Stimulated activated CD4-positive, alpha-beta T cell treated with anti-CD3 and anti-CD28 coated beads, Interleukin-15, amount 100 ng/mL, for 48 hours (primary cell): ENCODE data around the gene HORMAD2.
"Not testable (repeated sequence)": the region's sequence is repeated elsewhere in the genome, so short reads cannot be mapped to it uniquely, and the experiment has no call there.

Experiments used
- DNase-seq, 2 donors: peaks; one replicate each; pipeline ENCODE4 v3.0.0-alpha.2; 2020; ENCODE audit warnings: low read depth in 2 of 2

HORMAD2 gene

DNA sequence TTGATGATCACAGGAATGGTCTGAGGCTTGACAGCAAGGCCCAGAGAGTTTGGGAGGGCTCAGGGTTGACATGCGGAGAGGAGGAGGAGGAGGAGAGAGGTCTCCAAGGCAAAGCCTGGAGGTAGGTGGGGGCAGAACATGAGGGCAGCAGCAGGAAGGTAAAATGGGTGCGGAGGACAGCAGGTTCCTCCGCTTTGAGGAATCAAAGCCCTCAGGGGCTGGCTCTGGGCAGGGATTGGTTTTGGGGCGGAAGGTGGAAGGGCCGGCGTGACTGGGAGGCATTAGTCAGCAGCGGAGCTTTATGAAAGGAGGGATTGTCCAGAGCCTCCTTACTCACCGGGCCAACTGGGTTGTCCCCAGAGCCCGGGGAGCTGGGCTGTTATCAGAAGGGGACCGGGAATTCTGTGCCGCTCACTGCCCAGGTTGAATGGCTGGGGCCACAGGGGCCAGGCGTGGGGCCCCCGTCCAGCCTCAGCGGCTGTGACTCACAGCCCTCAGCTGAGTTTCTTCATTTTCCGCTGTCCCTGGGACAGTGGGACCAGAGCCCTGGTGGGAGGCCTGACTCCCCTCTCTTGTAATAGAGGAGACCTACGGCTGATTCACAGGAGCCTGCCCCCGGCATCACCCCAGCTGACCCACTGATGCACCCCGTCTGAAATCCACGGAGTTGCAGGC, 130.1 kb downstream of the HORMAD2 start:
- DNase-seq, result no peak

GRCh38 chr22:30211124-30211820, 131.0 kb downstream of the HORMAD2 start:
- DNase-seq, result no peak

DNA sequence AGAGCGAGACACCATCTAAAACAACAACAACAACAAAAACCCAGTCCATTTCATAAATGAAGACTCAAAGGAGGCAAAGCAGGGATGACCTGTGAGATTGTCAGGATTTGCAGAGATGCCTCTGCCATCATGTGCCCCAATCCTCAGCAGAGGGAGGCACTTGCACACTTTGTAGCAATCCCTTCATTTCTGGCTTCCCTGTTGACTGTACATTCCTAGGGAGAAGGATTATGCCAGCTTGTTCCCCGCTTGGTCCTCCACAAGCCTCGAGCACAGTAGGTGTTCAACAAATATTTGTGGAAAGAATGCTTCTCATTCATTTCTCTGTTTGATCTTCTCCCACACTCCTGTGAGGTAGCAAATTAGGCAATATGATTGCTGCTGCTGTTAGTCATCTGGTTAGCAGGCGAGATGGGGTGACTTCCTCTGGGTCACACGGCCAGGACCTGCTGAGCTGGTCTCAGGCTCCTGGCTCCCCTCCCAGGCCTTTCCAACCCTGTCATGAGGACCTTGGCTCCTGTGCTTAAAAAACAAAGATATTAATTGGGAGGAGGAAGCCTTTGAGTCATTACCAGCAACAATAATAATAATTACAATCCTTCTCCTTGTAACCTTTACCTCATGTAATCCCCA, 132.2 kb downstream of the HORMAD2 start:
- no peak for DNase-seq

- no peak for DNase-seq
Measured at GRCh38 chr22:30212996-30213441, 132.8 kb downstream of the HORMAD2 start.

GRCh38 chr22:30214703-30215407, 134.6 kb downstream of the HORMAD2 start:
- no peak for DNase-seq

DNA sequence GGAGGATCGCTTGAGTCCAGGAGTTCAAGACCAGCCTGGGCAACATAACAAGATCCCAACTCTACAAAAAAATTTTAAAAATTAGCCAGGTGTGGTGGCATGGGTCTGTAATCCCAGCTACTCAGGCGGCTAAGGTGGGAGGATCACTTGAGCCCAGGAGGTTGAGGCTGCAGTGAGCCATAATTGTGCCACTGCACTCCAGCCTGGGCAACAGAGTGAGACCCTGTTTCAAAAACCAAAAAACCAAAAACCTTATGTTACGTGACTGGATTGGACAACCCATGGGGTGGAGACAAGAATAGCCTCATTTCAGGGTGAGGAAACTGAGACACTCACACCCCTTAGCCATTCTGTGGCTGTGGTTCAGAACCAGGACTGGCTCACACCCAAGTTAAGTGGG, 136.0 kb downstream of the HORMAD2 start:
- not testable (repeated sequence) for DNase-seq

DNA sequence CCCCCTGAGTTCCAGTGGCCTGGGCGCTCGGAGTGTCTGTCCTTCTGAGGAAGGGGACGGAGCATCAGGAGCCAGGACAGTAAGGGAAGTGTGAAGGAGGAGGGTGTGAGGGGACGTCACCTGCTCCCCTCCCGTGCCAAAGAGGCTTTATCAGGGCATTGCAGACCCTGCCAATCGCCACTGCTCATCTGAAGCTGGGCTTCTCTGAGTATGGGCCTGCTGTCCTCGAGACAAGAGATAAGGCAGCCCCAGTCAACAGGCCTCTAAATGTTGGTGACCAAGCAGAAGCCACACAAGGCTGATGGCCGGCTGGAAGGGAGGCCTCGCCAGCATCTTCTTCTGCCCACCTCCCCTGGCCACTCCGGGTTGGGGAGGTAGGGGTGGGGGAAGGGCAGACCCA, 136.4 kb downstream of the HORMAD2 start:
- no peak for DNase-seq

GRCh38 chr22:30217698-30218560, 137.7 kb downstream of the HORMAD2 start:
- DNase-seq, result no peak

- DNase-seq, result no peak
Measured at GRCh38 chr22:30219049-30219654, 138.9 kb downstream of the HORMAD2 start.

DNA sequence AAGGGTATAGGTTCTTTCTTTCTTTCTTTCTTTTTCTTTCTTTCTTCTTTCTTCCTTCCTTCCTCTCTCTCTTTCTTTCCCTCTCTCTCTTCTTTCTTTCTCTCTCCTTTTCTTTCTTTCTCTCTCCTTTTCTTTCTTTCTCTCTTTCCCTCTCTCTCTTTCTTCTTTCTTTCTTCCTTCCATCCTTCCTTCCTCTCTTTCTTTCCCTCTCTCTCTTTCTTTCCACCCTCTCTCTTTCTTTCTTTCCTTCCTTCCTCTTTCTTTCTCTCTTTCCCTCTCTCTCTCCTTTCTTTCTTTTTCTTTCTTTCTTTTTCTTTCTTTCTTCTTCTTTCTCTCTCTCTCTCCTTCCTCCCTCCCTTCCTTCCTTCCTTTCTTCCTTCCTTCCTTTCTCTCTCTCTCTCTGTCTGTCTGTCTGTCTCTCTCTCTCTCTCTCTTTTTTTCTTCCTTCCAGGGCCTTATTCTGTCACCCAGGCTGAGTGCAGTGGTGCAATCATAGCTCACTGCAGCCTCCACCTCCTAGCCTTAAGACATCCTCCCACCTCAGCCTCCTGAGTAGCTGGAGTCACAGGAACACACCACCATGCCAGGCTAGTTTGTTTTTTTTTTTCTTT, 139.5 kb downstream of the HORMAD2 start:
- no peak for DNase-seq

DNA sequence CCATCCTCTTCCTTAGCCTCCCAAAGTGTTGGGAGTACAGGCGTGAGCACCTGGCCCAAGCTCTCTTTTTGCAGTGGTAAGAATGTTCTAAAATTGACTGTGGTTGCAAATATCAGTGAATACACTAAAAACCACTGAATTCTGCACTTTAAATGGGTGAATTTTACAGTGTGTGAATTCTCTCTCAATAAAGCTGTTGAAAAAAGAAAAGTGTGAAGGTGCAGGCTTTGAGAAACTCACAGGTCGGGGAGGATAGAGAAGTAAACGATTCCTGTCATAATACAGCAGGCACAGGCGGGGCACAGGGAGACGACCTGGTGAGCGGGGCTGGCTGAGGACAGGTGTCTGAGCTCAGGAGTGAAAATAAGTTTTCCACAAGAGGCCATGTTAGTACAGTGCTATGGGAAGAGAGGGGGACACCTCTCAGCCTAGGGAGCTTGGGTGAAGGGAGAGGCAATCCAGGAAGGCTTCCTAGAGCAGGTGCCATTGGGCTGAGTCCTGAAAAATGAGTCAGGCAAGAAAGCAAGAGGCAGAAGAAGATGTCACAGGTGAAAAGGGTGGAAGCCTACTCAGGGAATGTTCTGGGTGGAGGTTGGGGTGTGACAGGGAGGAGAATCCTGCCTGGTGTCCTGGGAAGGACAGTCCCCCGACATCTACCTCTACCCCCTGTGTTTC, 140.2 kb downstream of the HORMAD2 start:
- no peak for DNase-seq

- peak in 1 of 2 donors; percentile 23 for DNase-seq
Measured at GRCh38 chr22:30221121-30221992, 141.1 kb downstream of the HORMAD2 start.

GRCh38 chr22:30222321-30222720, 142.1 kb downstream of the HORMAD2 start:
- no peak for DNase-seq

DNA sequence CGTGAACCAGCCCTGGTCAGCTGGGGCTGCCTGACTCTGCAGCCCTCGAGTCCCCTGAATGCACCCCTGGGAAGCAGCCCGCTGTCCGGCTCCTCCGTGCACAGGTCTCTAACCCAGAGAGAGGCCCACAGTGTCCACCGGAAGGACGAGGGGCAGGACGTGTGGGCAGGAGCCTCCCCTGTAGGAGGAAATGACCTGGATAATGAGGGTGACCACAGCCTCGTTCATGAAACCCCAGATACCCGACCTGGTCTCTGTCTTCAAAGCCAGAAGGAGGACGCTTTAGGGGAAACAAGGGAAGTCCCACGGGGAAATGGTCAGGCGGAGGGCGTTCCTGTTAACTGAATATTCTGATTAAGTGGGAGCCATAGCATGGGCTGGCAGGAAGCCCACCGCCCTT, 143.0 kb downstream of the HORMAD2 start:
- DNase-seq, result no peak

GRCh38 chr22:30224161-30224857, 144.0 kb downstream of the HORMAD2 start:
- DNase-seq, result no peak

- no peak for DNase-seq
Measured at GRCh38 chr22:30225220-30225927, 145.1 kb downstream of the HORMAD2 start.

DNA sequence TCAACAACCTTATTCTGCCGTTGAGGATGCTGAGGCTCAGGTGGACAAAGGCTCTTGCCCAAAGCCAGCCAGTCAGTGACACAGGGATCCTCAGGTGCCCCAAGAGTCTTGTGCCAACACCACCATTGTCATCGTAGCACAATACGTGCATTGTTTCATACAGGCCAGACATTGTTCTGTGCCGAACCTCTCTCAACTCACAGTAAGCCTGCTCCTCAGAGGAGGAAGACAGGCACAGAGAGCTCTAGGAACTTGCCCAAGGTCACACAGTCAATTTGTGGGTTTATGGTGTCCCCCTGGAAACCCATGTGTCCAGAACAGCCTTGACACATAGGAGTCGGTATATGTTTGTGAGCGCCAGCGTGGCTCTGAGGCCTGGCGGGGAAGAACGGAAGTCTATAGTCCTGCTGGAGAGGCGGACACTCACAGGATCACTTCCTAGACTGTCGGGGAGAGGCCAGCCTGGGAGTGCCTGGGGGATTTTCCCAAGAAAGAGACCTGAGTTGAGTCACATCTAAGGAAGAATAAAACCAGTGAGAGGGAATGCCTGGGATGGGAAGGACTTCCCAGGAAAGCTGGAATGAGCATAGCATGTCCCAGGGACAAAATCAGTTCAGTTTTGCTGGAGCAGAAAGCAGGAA, 146.0 kb downstream of the HORMAD2 start:
- no peak for DNase-seq
